K562 (cell line): ENCODE measurements around the gene DOP1A. TPM values are rescaled to one million over a fixed set of nuclear protein-coding genes. Genes with fewer than 3 reads are reported as not detected.

Experiments
- AFF1 ChIP-seq, 2 experiments: fragments of 450-650 bp; IDR thresholded peaks; 2 replicates each; pipeline ENCODE4 v1.6.1; 2018; ENCODE audit warnings: mild to moderate bottlenecking in 2 of 2, low read depth in 1 of 2; ENCODE audit not compliant: partially characterized antibody in 2 of 2
- AFF4 ChIP-seq: sonication (generic); formaldehyde crosslinking; IDR thresholded peaks from 2 replicates; pipeline ENCODE4 v1.8.0; 2023; ENCODE audit warnings: mild to moderate bottlenecking, missing genetic modification reagents
- ATF6 ChIP-seq: sonication (generic); formaldehyde crosslinking; IDR thresholded peaks from 2 replicates; pipeline ENCODE4 v1.4.0; 2020; ENCODE audit warnings: mild to moderate bottlenecking, missing genetic modification reagents
- HDAC8 ChIP-seq: fragments of 450-650 bp; IDR thresholded peaks from 2 replicates; pipeline ENCODE4 v1.6.1; 2016; ENCODE audit warnings: mild to moderate bottlenecking, missing genetic modification characterization, moderate library complexity, missing compliant biosample characterization
- KAT7 ChIP-seq: sonication (generic); formaldehyde crosslinking; IDR thresholded peaks from 2 replicates; pipeline ENCODE4 v1.8.0; 2022; ENCODE audit warnings: missing genetic modification reagents, mild to moderate bottlenecking, borderline replicate concordance
- MBD1 ChIP-seq: fragments of 250-450 bp; sonication (Bioruptor Pico); IDR thresholded peaks from 2 replicates; pipeline ENCODE4 v1.8.0; 2022; ENCODE audit warnings: inconsistent platforms
- NR1H2 ChIP-seq: sonication (generic); formaldehyde crosslinking; IDR thresholded peaks from 2 replicates; pipeline ENCODE4 v1.4.0; 2020; ENCODE audit warnings: mild to moderate bottlenecking, missing genetic modification reagents
- PCBP1 ChIP-seq: fragments of 200-400 bp; formaldehyde crosslinking; IDR thresholded peaks from 2 replicates; pipeline ENCODE4 v1.6.1; 2018; ENCODE audit warnings: mild to moderate bottlenecking, low read depth, low read length; ENCODE audit not compliant: poor library complexity, severe bottlenecking
- VEZF1 ChIP-seq: fragments of 200-800 bp; sonication (Bioruptor generic); IDR thresholded peaks from 2 replicates; pipeline ENCODE4 v1.6.1; 2017; ENCODE audit warnings: missing genetic modification characterization, missing compliant biosample characterization
- WHSC1 ChIP-seq: IDR thresholded peaks from one replicate; pipeline ENCODE4 v1.6.1; 2012; ENCODE audit warnings: low read length, control low read depth, inconsistent platforms
- ZBTB7A ChIP-seq: IDR thresholded peaks from 2 replicates; pipeline ENCODE4 v1.6.1; 2011; ENCODE audit warnings: low read depth, mild to moderate bottlenecking, low read length, moderate library complexity, borderline replicate concordance; ENCODE audit not compliant: control insufficient read depth
- polyA plus RNA-seq, 8 experiments: library from polyadenylated mRNA; depleted of rRNA in 4 of 8; stranded (reverse) in 5 of 8; unstranded in 3 of 8; fragments of >200 nt; fragmentation: Nextera tagmentation in 2 of 8; fragmentation: Illumina TruSeq in 1 of 8; extraction: Ambion mirVana in 2 of 8; extraction: Trizol in 1 of 8; gene quantifications; 2 replicates each; pipeline versions ENCODE4 v1.2.1 to v1.2.3, GENCODE V29; 2011 to 2014; ENCODE audit warnings: inconsistent platforms in 1 of 8, missing spikeins in 1 of 8
- total RNA-seq, 7 experiments: library from RNA; depleted of rRNA in 6 of 7; stranded (reverse); fragments of >200 nt in 6 of 7; fragmentation: Illumina TruSeq in 2 of 7; extraction: Trizol in 2 of 7; gene quantifications; 2 replicates each; pipeline versions ENCODE4 v1.2.1 to v1.2.3, GENCODE V29; 2011 to 2021; ENCODE audit warnings: low replicate concordance in 1 of 7

Gene DOP1A
- total and polyA plus RNA-seq, 9 of the 15 experiments (the other 6 are each of a cell fraction or from before 2014, with no cell fraction given) = 0.75 to 10.5 (median 4.4) TPM

GRCh38 chr6:83193747-83194566 is 126.5 kb downstream of the DOP1A start (continued):
- 0 out of 2 replicates have a peak, but pooled peaks have one; percentile 35 for TF ChIP-seq ATF6
- no peak for TF ChIP-seq WHSC1
- no peak for TF ChIP-seq HDAC8 (tag)
- no peak for TF ChIP-seq AFF1 (IDR thresholded peaks at IDR 0.05; ENCODE audit: low read depth in 1 of 2, partially characterized antibody in 2 of 2)
- peak; percentile 34; the same call in 1 of the 2 replicates for TF ChIP-seq VEZF1 (CRISPR knock-in tag)
- no peak for TF ChIP-seq MBD1 (CRISPR knock-in tag)
- TF ChIP-seq PCBP1 = peak; percentile 51
- TF ChIP-seq NR1H2 (CRISPR knock-in tag) = 0 out of 2 replicates have a peak, but pooled peaks have one; percentile 38
- TF ChIP-seq AFF4 (CRISPR knock-in tag) = 0 out of 2 replicates have a peak, but pooled peaks have one; percentile 12
- no peak for TF ChIP-seq ZBTB7A
- TF ChIP-seq KAT7 (CRISPR knock-in tag) = 0 out of 2 replicates have a peak, but pooled peaks have one; percentile 69
